Endothelial cell of umbilical vein (primary cell): Measurements from ENCODE around the gene MTG2. TPM values are rescaled to one million over a fixed set of nuclear protein-coding genes. Genes with fewer than 3 reads are reported as not detected.

ENCODE experiments used
- BruUV-seq: library from RNA; stranded (reverse); fragments of 400-500 nt; replicated peaks from 2 replicates; lab custom pipeline; 2021; lab: Mats Ljungman, UMichigan
- CTCF ChIA-PET: fragments of 300-600, 350-600 bp; sonication (Branson Sonifier 250); formaldehyde crosslinking; loops from one replicate; lab custom pipeline; 2021; ENCODE audit warnings: antibody characterized with exemption, inconsistent platforms; lab: Charles Lee
- POLR2A ChIA-PET: fragments of 300-600, 350-600 bp; sonication (Branson Sonifier 250); formaldehyde crosslinking; loops from one replicate; lab custom pipeline; 2021; ENCODE audit warnings: antibody characterized with exemption, inconsistent platforms; lab: Charles Lee
- DNase-seq: peaks from one replicate; pipeline ENCODE4 v3.0.0-alpha.2; 2011; ENCODE audit warnings: low read depth, low spot score
- FAIRE-seq: peaks from 2 replicates; lab custom pipeline; 2011; peaks lifted over from hg19 to GRCh38; lab: Jason Lieb, UNC
- H2AFZ ChIP-seq: 2 replicates; pipeline ENCODE4 v1.6.0; 2012; ENCODE audit warnings: low read depth, low read length, control low read depth, inconsistent platforms
- H3K27ac ChIP-seq: 2 replicates; pipeline ENCODE4 v1.5.1; 2011; ENCODE audit warnings: low read depth, mild to moderate bottlenecking, control low read depth, low read length, moderate library complexity; ENCODE audit not compliant: insufficient read depth
- H3K27me3 ChIP-seq, 2 experiments: 2 replicates each; pipeline versions ENCODE4 v1.6.0 to v1.6.1; 2011; ENCODE audit warnings: low read length in 2 of 2, mixed read lengths in 1 of 2; ENCODE audit not compliant: control insufficient read depth in 2 of 2, insufficient read depth in 2 of 2
- H3K36me3 ChIP-seq, 2 experiments: 2 replicates in 1 of 2; 3 replicates in 1 of 2; pipeline ENCODE4 v1.5.1; 2011; ENCODE audit warnings: low read length in 2 of 2, mild to moderate bottlenecking in 1 of 2, moderate library complexity in 1 of 2; ENCODE audit not compliant: control insufficient read depth in 2 of 2, insufficient read depth in 2 of 2; ENCODE audit errors: extremely low read depth in 1 of 2
- H3K4me1 ChIP-seq: 3 replicates; pipeline ENCODE4 v1.5.1; 2011; ENCODE audit warnings: mild to moderate bottlenecking, low read length; ENCODE audit not compliant: control insufficient read depth, insufficient read depth; ENCODE audit errors: extremely low read depth
- H3K4me2 ChIP-seq: 2 replicates; pipeline ENCODE4 v1.6.1; 2011; ENCODE audit warnings: low read length, control low read depth, mixed read lengths; ENCODE audit not compliant: insufficient read depth
- H3K4me3 ChIP-seq, 3 experiments: fragments of 200-600 bp in 1 of 3; sonication (generic), shearing (Covaris generic) in 1 of 3; replicated peaks in 1 of 3; 2 replicates each; pipeline ENCODE4 v1.5.1; 2011 to 2016; ENCODE audit warnings: control low read depth in 3 of 3, low read length in 3 of 3, mild to moderate bottlenecking in 2 of 3, inconsistent platforms in 1 of 3, low read depth in 1 of 3, moderate library complexity in 1 of 3; ENCODE audit not compliant: insufficient read depth in 1 of 3
- H3K79me2 ChIP-seq: 2 replicates; pipeline ENCODE4 v1.6.0; 2012; ENCODE audit warnings: low read length, inconsistent platforms; ENCODE audit not compliant: control insufficient read depth, insufficient read depth
- H3K9ac ChIP-seq: replicated peaks from 2 replicates; pipeline ENCODE3; 2011; ENCODE audit warnings: low read length, control low read depth; ENCODE audit not compliant: insufficient read depth; ENCODE audit errors: extremely low read depth
- H3K9me1 ChIP-seq: replicated peaks from 3 replicates; pipeline ENCODE4 v1.6.0; 2011; ENCODE audit warnings: mild to moderate bottlenecking, low read length; ENCODE audit not compliant: control insufficient read depth, insufficient read depth; ENCODE audit errors: extremely low read depth
- H3K9me3 ChIP-seq: replicated peaks from 2 replicates; pipeline ENCODE4 v1.5.1; 2012; ENCODE audit warnings: low read length, inconsistent platforms; ENCODE audit not compliant: control insufficient read depth, insufficient read depth
- H4K20me1 ChIP-seq: replicated peaks from 2 replicates; pipeline ENCODE3; 2011; ENCODE audit warnings: mild to moderate bottlenecking, low read length; ENCODE audit not compliant: control insufficient read depth, insufficient read depth; ENCODE audit errors: extremely low read depth
- CTCF ChIP-seq, 2 donors: IDR thresholded peaks; 1 replicate in 1 of 2; 2 replicates in 1 of 2; pipeline ENCODE4 v1.5.1; 2011; ENCODE audit warnings: low read length in 2 of 2, mild to moderate bottlenecking in 2 of 2, moderate library complexity in 2 of 2, control low read depth in 1 of 2, inconsistent platforms in 1 of 2, low read depth in 1 of 2; ENCODE audit not compliant: insufficient read depth in 1 of 2; ENCODE audit errors: extremely low read depth in 1 of 2
- EZH2 ChIP-seq: IDR thresholded peaks from 2 replicates; pipeline ENCODE4 v1.6.1; 2012; ENCODE audit warnings: borderline replicate concordance, low read depth, mild to moderate bottlenecking, moderate library complexity, low read length, inconsistent platforms; ENCODE audit not compliant: severe bottlenecking
- FOS ChIP-seq: IDR thresholded peaks from 2 replicates; pipeline ENCODE4 v1.6.1; 2011; ENCODE audit warnings: mild to moderate bottlenecking, low read length, moderate library complexity, borderline replicate concordance; ENCODE audit not compliant: insufficient read depth
- GATA2 ChIP-seq: IDR thresholded peaks from 2 replicates; pipeline ENCODE4 v1.7.0; 2011; ENCODE audit warnings: low read depth, mild to moderate bottlenecking, moderate library complexity, mixed read lengths, low read length; ENCODE audit not compliant: insufficient read length, insufficient read depth
- JUN ChIP-seq: IDR thresholded peaks from 2 replicates; pipeline ENCODE4 v1.6.1; 2011; ENCODE audit warnings: borderline replicate concordance, low read depth; ENCODE audit not compliant: insufficient read length, insufficient read depth
- MAX ChIP-seq: IDR thresholded peaks from 2 replicates; pipeline ENCODE4 v1.6.1; 2011; ENCODE audit not compliant: insufficient read depth, insufficient read length
- MYC ChIP-seq: IDR thresholded peaks from one replicate; pipeline ENCODE4 v1.6.1; 2011; ENCODE audit warnings: mild to moderate bottlenecking, low read depth, low read length
- POLR2A ChIP-seq: IDR thresholded peaks from 2 replicates; pipeline ENCODE4 v1.6.1; 2012; ENCODE audit warnings: low read depth, mild to moderate bottlenecking, control low read depth, low read length
- POLR2AphosphoS5 ChIP-seq: IDR thresholded peaks from 2 replicates; pipeline ENCODE4 v1.6.1; 2012; ENCODE audit warnings: low read depth, mild to moderate bottlenecking, control low read depth, low read length, moderate library complexity; ENCODE audit not compliant: insufficient read depth
- dilution Hi-C: fragments of 300-500 bp; cut with MboI; formaldehyde crosslinking; loops from one replicate; pipeline ENCODE4 v1.15.0; 2019; ENCODE audit warnings: low sequenced_read_pairs; ENCODE audit not compliant: extremely low pct_ligation_motif_present
- intact Hi-C: fragments of 100-400 bp; cut with micrococcal nuclease; formaldehyde crosslinking; loops from one replicate; pipeline ENCODE4 v1.10.0; 2022
- polyA plus RNA-seq, 4 experiments: library from polyadenylated mRNA; depleted of rRNA in 3 of 4; stranded (reverse) in 3 of 4; unstranded in 1 of 4; fragments of >200 nt; gene quantifications; 2 replicates each; pipeline versions ENCODE4 v1.2.1 to v1.2.3, GENCODE V29; 2011 to 2012; ENCODE audit warnings: missing spikeins in 1 of 4
- total RNA-seq: library from RNA; stranded (reverse); gene quantifications from 2 replicates; pipeline ENCODE4 v1.2.3, GENCODE V29; 2021

MTG2 gene
- total and polyA plus RNA-seq, 2 donors (not counting 3 experiments of a cell fraction or from before 2014, with no cell fraction given), result 19.9 to 31.6 TPM

- Histone ChIP-seq H3K9me1 (no peaks in the 10 kb centered on the region), H4K20me1 (peaks cover 2% of the 10 kb centered on the region), H3K27ac (no peak overlapping the region), H3K9me3 (no peaks in the 10 kb centered on the region), H3K79me2 (peaks cover 52% of the 10 kb centered on the region), H3K9ac (no peak overlapping the region), H3K4me1 (no peaks in the 10 kb centered on the region), H3K27me3 (no peaks in the 10 kb centered on the region), H3K36me3 (peaks cover 7 to 23% of the 10 kb centered on the region in 2 experiments), H3K4me3 (no peak overlapping the region), H3K4me2 (no peak overlapping the region), H2AFZ (no peak overlapping the region)
- ChIA-PET POLR2A (no interaction called here), CTCF (interaction anchor here (1.2 kb wide), 2 partner anchors 20 to 131 kb away, joined by 3 to 12 read pairs; no protein-coding TSS in a partner anchor)
- intact Hi-C loops, result loop anchor here (1.0 kb wide), 2 partner anchors 131 to 146 kb away; no protein-coding TSS in a partner anchor
- no peak for DNase-seq
- dilution Hi-C loops, result no loop called here
- TF ChIP-seq EZH2 (no peak), CTCF (IDR thresholded peaks at IDR 0.05; ENCODE audit: extremely low read depth in 1 of 2, insufficient read depth in 1 of 2, low read depth in 1 of 2, low read length in 2 of 2) (no peak), GATA2 (no peak), MAX (no peak), POLR2AphosphoS5 (no peak), FOS (no peak), MYC (no peak), JUN (no peak), POLR2A (no peak)
- FAIRE-seq, result no peak
- no TSS peak for BruUV-seq
Observed at GRCh38 chr20:62157387-62158087, 25.3 kb upstream of the MTG2 start.
